GM23338 (cell line): ENCODE data around the gene ERC2. TPM values are rescaled to one million over a fixed set of nuclear protein-coding genes. Genes with fewer than 3 reads are reported as not detected.

ENCODE experiments used
- ATAC-seq: fragments of 200-7000 bp; cut with Tn5 transposase; 3 replicates; pipeline ENCODE4 v1.9.1; 2020
- DNase-seq: peaks from one replicate; pipeline ENCODE4 v3.0.0-alpha.2; 2015; ENCODE audit warnings: low spot score
- H2AFZ ChIP-seq: fragments of 200-600 bp; sonication (generic); 2 replicates; pipeline ENCODE4 v1.8.0; 2016; ENCODE audit warnings: antibody characterized with exemption, mild to moderate bottlenecking, moderate library complexity
- H3F3A ChIP-seq: fragments of 200-600 bp; sonication (generic); replicated peaks from 2 replicates; pipeline ENCODE4 v1.8.0; 2017; ENCODE audit warnings: antibody characterized with exemption, mixed run types, low read depth
- H3K27ac ChIP-seq: fragments of 200-600 bp; sonication (generic); 2 replicates; pipeline ENCODE4 v1.6.1; 2016; ENCODE audit warnings: low read depth
- H3K27me3 ChIP-seq: fragments of 200-600 bp; sonication (generic); 2 replicates; pipeline ENCODE4 v1.8.0; 2016; ENCODE audit warnings: mild to moderate bottlenecking, mixed run types, moderate library complexity; ENCODE audit not compliant: insufficient read depth
- H3K36me3 ChIP-seq: fragments of 200-600 bp; sonication (generic); 2 replicates; pipeline ENCODE4 v1.8.0; 2016; ENCODE audit warnings: mild to moderate bottlenecking; ENCODE audit not compliant: insufficient read depth
- H3K4me1 ChIP-seq: fragments of 200-600 bp; sonication (generic); 2 replicates; pipeline ENCODE4 v1.8.0; 2016; ENCODE audit warnings: mild to moderate bottlenecking, moderate library complexity; ENCODE audit not compliant: insufficient read depth
- H3K4me2 ChIP-seq: fragments of 200-600 bp; sonication (generic); 2 replicates; pipeline ENCODE4 v1.7.1; 2017; ENCODE audit warnings: mixed run types
- H3K4me3 ChIP-seq: fragments of 200-600 bp; sonication (generic); 2 replicates; pipeline ENCODE4 v1.6.1; 2016; ENCODE audit warnings: mixed run types
- H3K79me2 ChIP-seq: fragments of 200-600 bp; sonication (generic); replicated peaks from 2 replicates; pipeline ENCODE4 v1.8.0; 2017; ENCODE audit warnings: mild to moderate bottlenecking; ENCODE audit not compliant: insufficient read depth
- H3K9me2 ChIP-seq: fragments of 200-600 bp; sonication (generic); 2 replicates; pipeline ENCODE4 v1.8.0; 2017; ENCODE audit not compliant: insufficient read depth
- H4K20me1 ChIP-seq: fragments of 200-600 bp; sonication (generic); replicated peaks from 2 replicates; pipeline ENCODE4 v1.8.0; 2017; ENCODE audit warnings: mild to moderate bottlenecking; ENCODE audit not compliant: insufficient read depth
- H3K27ac Mint-ChIP-seq: 2 replicates; pipeline ENCODE4 v1.8.0; 2020; ENCODE audit warnings: inconsistent platforms, mild to moderate bottlenecking, moderate library complexity, mixed read lengths
- H3K27me3 Mint-ChIP-seq: 3 replicates; pipeline ENCODE4 v1.8.0; 2022; ENCODE audit warnings: low read depth, mild to moderate bottlenecking, moderate library complexity, mixed read lengths, inconsistent platforms; ENCODE audit not compliant: insufficient read depth, poor library complexity
- H3K36me3 Mint-ChIP-seq: 3 replicates; pipeline ENCODE4 v1.8.0; 2021; ENCODE audit warnings: low read depth, mild to moderate bottlenecking, inconsistent platforms, moderate library complexity, mixed read lengths
- H3K4me1 Mint-ChIP-seq: 3 replicates; pipeline ENCODE4 v1.8.0; 2020; ENCODE audit warnings: mild to moderate bottlenecking, inconsistent platforms, mixed read lengths
- H3K4me3 Mint-ChIP-seq: 3 replicates; pipeline ENCODE4 v1.8.0; 2021; ENCODE audit warnings: moderate library complexity, mild to moderate bottlenecking, inconsistent platforms, mixed read lengths
- H3K9me3 Mint-ChIP-seq: 3 replicates; pipeline ENCODE4 v1.8.0; 2020; ENCODE audit warnings: moderate library complexity, mild to moderate bottlenecking, inconsistent platforms, mixed read lengths
- CREB1 ChIP-seq: fragments of 250-450 bp; sonication (Bioruptor Pico); IDR thresholded peaks from 2 replicates; pipeline ENCODE4 v1.5.0; 2020; ENCODE audit warnings: low read depth, mild to moderate bottlenecking, moderate library complexity
- ETS1 ChIP-seq: IDR thresholded peaks from 2 replicates; pipeline ENCODE4 v1.6.1; 2016; ENCODE audit warnings: antibody characterized with exemption
- EZH2 ChIP-seq: fragments of 200-600 bp; sonication (generic); IDR thresholded peaks from one replicate; pipeline ENCODE4 v1.8.0; 2017; ENCODE audit warnings: antibody characterized with exemption, mild to moderate bottlenecking, low read depth; ENCODE audit not compliant: unreplicated experiment
- JUNB ChIP-seq: IDR thresholded peaks from one replicate; pipeline ENCODE4 v1.6.1; 2016; ENCODE audit warnings: antibody characterized with exemption; ENCODE audit not compliant: unreplicated experiment
- NANOG ChIP-seq: IDR thresholded peaks from 2 replicates; pipeline ENCODE4 v1.6.1; 2016; ENCODE audit warnings: antibody characterized with exemption, borderline replicate concordance
- REST ChIP-seq: IDR thresholded peaks from one replicate; pipeline ENCODE4 v1.6.1; 2018; ENCODE audit warnings: antibody characterized with exemption; ENCODE audit not compliant: unreplicated experiment
- STAT1 ChIP-seq: IDR thresholded peaks from one replicate; pipeline ENCODE4 v1.6.1; 2016; ENCODE audit warnings: antibody characterized with exemption; ENCODE audit not compliant: unreplicated experiment
- ZNF331 ChIP-seq: fragments of 250-450 bp; sonication (Bioruptor Pico); IDR thresholded peaks from 2 replicates; pipeline ENCODE4 v1.5.0; 2020; ENCODE audit warnings: low read depth, mild to moderate bottlenecking, moderate library complexity
- ZNF462 ChIP-seq: fragments of 250-450 bp; sonication (Bioruptor Pico); IDR thresholded peaks from 2 replicates; pipeline ENCODE4 v1.5.0; 2020; ENCODE audit warnings: mild to moderate bottlenecking, moderate library complexity
- polyA plus RNA-seq: library from polyadenylated mRNA; unstranded; fragments of >200 nt; fragmentation: Nextera tagmentation; extraction: Ambion mirVana; gene quantifications from 2 replicates; pipeline ENCODE4 v1.2.1, GENCODE V29; 2016
- total RNA-seq: library from RNA; depleted of rRNA; stranded (reverse); fragments of >200 nt; shearing (Covaris generic); gene quantifications from 2 replicates; pipeline ENCODE4 v1.2.3, GENCODE V29; 2014

The ERC2 gene
- total and polyA plus RNA-seq, 2 experiments from 2014 or later: 11.8 to 13.7 TPM

GRCh38 chr3:55559500-55560423, 908.5 kb downstream of the ERC2 start:
- Histone ChIP-seq H2AFZ (no peak overlapping the region), H3K36me3 (no peaks in the 10 kb centered on the region), H3K27me3 (no peaks in the 10 kb centered on the region), H3K79me2 (no peaks in the 10 kb centered on the region), H3K4me2 (no peak overlapping the region), H3K4me3 (no peak overlapping the region), H4K20me1 (no peaks in the 10 kb centered on the region), H3K9me2 (peaks cover 11% of the 10 kb centered on the region), H3K4me1 (peaks cover 21% of the 10 kb centered on the region), H3K27ac (no peak overlapping the region), H3F3A (no peaks in the 10 kb centered on the region)
- Mint-ChIP-seq H3K36me3 (no peaks in the 10 kb centered on the region), H3K4me1 (peaks cover 27% of the 10 kb centered on the region), H3K27ac (no peak overlapping the region), H3K4me3 (no peak overlapping the region), H3K27me3 (peaks cover 7% of the 10 kb centered on the region), H3K9me3 (no peaks in the 10 kb centered on the region)
- ATAC-seq: no peak
- no peak for DNase-seq
- no peak for TF ChIP-seq CREB1 (CRISPR knock-in tag)
- TF ChIP-seq NANOG: no peak
- TF ChIP-seq REST: no peak
- TF ChIP-seq STAT1: no peak
- no peak for TF ChIP-seq ETS1
- TF ChIP-seq EZH2: no peak
- TF ChIP-seq ZNF331: no peak
- TF ChIP-seq JUNB: no peak
- no peak for TF ChIP-seq ZNF462 (CRISPR knock-in tag)
